Hematopoietic multipotent progenitor cell treated with erythropoietin and hydrocortisone succinate and interleukin-3 and kit ligand, for 6 days (in vitro differentiated cells): ENCODE measurements around the gene TADA2A.
"Not testable (repeated sequence)": the region's sequence is repeated elsewhere in the genome, so short reads cannot be mapped to it uniquely, and the experiment has no call there.

Experiments used
- DNase-seq: peaks from one replicate; pipeline ENCODE4 v3.0.0-alpha.2; 2015

TADA2A gene

DNA sequence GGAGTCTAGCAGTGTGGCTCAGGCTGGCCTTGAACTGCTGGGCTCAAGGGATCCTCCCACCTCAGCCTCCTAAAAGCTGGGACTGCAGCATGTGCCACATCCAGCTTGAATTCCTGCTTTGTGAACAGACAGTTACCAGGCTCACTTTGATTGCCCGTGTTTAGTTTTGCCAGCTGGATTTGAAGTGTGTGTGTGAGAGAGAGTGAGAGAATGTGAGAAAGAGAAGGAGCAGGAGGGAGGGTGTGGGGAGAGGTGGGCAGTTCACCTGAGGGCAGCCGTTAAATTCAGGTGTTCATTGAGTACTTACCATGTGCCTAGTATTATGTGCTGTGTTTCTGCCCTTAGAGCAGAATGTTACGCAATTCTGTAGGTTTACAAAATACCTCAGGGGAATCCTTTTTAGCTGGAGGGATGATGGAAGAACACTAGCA is 87.7 kb downstream of the TADA2A start:
- no peak for DNase-seq

DNA sequence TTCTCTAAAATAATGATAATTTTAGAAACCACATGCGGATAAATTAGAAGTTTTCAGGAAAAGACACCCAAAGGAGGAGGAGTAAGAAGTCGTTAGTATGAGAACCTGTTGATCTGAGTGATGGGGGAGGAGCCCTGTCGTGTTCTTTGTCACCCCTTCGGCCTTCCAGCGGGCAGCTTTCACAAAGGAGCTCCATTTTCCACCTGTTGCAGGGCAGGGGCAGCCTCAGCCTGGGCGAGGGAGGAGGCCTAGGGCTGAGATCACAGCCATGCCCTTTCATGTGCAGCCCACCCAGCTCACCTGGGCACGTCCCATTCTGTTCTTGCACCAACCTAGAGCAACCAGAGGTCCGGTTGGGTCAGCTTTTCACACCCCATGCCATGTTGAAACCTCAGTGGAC is 88.3 kb downstream of the TADA2A start:
- no peak for DNase-seq

DNA sequence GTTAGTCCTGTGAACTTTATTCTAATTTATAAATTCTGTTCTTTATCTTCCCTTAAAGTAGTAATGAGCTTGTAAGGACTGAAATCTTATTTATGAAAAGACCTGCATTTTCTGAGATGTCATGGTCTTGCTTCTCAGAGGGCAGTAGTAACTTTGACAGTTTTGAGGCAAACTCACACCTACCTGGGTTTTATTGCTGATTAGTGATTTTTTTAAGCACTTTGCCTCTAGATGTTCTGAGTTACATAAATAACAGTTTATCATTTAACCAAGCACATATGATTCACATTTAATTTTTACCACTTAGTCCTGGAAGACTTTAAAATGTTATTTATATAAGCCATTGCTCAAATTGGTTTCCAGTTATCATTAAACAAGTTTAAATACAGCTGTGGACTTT is 93.7 kb downstream of the TADA2A start:
- no peak for DNase-seq

DNA sequence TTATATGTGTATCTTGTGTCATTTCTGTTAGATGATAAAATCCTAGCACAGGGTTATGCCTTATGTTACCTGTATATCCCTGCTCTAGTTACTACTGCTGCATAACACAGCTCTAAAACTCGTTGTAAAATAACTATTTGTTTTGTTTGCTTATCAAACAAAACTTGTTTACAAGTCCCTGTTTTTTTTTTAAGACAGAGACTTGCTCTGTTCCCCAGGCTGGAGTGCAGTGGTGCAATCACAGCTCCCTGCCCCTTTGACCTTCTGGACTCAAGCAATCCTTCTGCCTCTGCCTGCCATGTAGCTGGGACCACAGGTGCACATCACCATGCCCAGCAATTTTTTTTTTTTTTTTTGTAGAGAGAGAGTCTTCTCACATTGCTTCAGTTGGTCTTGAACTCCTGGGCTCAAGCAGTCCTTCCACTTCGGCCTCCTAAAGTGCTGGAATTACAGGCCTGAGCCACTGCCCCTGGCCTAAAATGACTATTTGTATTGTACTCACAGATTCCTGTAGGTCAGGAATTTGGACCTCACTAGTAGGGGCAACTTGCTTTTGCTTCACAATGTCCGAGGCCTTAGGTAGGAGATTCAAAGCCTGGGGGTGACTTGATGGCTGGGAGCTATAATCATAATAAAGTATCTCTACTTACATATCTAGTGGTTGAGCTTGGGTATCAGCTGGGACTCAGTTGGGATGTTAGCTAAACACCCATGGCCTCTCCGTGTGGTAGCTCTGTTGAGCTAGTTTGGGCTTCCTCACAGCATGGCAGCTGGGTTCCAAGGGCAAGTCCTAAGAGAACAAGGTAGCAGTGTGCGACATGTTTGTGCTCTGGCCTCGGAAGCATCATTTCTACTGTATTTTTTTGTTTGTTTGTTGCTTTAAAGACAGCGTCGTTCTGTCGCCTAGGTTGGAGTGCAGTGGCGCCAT is 95.6 kb downstream of the TADA2A start:
- DNase-seq = no peak

DNA sequence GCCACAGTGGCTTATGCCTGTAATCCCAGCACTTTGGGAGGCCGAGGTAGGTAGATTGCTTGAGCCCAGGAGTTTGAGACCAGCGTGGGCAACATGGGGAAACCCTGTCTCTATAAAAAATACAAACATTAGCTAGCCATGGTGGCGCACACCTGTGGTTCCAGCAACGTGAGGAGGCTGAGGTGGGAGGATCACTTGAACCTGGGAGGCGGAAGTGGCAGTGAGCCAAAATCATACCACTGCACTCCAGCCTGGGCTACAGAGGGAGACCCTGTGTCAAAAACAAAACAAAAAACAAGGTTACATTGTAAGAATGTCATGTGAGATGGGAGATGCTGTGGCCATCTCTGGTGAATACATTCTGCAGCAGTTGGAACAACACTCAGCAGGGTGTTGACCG is 96.5 kb downstream of the TADA2A start:
- no peak for DNase-seq

DNA sequence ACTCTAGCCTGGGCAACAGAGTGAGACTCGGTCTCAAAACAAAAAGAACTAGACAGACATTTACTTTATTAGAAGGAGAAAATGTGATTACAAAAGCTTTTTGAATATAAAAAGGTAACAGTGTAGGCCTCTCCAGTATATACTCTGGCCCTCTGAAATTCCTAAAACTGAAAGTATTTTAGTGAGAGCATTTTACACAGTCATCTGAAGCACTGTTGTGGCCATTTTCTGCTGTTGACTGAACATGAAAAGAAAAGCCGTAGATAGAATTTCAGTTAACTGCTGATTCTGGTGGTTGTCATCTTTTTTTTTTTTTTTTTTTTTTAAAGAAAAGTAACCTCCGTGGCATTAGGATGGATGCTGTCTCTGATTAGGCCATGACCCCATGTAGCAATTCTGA is 98.6 kb downstream of the TADA2A start:
- no peak for DNase-seq

DNA sequence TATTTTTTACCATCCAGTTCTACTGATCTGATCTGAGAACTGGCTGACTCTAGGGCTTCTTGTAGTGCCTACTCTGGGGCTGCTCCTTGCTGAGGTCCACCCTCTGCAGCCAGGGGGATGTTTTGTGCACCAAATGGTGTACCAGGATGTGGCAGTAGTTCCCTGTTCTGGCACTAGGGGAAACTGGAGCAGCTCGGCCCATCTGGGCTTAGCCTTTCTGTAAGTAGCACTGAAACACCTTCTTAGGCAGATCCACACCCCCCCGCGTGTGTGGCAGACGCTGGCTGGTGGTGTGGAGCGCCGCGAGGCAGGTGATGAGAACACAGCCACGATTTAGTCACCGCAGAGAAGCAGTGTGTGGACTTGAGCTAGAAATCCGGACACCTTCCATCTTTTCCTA is 100.0 kb downstream of the TADA2A start:
- peak; percentile 71 for DNase-seq

DNA sequence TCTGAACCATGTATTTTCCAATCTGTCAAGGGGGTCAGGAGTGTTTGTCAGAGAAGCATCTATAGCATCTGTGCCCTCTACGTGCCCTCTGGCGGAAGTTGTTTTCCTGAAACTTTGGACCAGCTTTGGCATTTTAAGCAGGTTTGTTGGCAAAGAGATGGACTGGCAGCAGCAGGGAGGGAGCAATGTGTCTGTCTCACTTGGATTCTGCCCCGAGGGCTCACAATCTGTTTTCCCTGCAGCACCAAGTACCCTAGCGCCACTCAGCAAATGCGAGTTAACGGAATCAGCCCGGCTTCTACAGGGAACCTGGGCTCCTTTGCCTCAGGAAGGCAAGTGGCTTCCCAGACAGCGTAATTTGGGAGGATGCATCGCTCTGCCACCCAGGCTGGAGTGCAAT is 100.4 kb downstream of the TADA2A start:
- no peak for DNase-seq

DNA sequence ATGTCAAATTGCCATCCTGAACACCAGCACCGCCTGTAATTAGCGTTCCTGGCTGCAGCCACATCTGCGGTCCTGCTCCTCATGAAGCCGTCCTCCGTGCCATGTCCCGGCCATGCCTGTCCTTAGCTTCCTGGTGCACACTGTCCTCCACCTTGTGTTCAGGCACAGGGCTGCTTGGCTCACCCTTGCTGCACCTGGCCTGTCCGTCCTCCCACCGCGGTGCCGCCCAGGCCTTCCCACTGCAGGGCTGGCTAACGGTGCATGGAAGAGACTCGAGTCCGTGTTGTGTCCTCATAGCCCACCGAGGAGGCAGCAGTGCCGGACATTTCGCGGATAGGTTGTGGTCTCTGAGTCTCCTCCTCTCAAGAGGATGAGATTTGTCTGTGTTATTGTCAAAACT is 103.4 kb downstream of the TADA2A start:
- DNase-seq = no peak

DNA sequence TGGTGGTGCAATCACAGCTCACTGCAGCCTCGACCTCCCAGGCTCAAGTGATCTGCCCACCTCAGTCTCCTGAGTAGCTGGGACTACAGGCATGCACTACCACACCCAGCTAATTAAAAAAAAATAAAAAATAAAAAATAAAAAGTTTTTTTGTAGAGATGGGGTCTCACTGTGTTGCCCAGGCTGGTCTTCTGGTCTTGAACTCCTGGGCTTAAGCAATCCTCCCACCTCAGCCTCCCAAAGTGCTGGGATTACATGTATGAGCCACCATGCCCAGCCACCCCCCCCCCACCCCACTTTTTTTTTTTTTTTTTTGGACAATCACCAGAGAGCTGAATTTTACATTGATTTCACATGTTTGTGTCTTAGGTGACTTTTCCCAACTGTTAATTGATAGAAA is 105.0 kb downstream of the TADA2A start:
- not testable (repeated sequence) for DNase-seq

DNA sequence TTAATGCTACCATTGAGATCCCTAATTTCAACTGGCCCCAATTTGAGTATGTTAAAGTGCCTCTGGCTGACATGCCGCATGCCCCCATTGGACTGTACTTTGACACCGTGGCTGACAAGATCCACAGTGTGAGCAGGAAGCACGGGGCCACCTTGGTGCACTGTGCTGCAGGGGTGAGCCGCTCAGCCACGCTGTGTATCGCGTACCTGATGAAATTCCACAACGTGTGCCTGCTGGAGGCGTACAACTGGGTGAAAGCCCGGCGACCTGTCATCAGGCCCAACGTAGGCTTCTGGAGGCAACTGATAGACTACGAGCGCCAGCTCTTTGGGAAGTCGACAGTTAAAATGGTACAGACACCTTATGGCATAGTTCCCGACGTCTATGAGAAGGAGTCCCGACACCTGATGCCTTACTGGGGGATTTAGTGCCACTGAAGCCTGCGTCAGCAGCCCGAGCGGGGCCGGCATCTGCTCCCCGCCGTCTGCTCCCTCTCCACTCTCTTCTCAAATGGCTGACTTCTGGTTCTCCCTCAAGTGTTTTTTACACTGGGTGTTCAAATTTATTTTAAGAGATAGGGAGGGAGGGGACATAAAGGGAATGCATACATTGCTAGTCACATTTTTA is 105.9 kb downstream of the TADA2A start:
- DNase-seq = no peak

DNA sequence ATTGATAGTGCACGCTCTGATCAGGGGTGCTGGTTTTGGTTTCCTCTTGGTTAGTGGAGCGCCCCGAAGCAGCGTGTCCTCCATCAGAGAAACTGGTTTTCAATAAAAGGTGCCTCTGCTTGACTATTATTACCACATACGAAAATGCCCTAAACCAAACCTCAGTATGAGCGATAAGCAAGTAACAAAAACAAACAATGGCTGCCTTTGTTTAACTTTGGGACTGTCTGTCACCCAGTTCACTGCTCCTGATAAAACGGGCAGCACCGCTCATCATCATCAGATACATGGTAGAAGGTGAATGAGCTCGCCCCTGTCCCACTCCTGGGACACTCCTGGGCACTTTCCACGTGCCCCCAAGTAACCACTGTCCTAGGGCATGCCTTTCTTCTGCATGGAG is 107.0 kb downstream of the TADA2A start:
- no peak for DNase-seq

DNA sequence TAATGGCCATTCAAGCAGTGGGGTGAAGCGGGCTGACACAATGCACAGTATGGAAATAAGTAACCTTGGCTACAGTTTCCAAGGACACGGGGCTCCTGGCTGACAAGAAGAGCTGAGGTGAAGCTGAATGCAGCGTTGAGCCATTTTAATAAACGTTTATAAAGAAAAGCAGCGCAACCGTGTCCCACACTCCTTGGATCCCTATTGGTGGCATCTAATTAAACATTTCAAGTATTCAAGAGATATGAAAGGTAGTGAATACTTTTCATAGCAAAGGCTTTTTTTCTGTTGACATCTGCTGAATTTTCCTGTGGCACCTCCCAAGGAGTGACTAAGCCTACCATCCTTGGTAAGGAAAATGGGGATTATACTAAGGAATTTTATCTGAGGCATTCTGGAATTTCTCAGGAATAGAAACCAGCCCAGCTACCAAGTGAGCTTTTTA is 109.5 kb downstream of the TADA2A start:
- DNase-seq = no peak

DNA sequence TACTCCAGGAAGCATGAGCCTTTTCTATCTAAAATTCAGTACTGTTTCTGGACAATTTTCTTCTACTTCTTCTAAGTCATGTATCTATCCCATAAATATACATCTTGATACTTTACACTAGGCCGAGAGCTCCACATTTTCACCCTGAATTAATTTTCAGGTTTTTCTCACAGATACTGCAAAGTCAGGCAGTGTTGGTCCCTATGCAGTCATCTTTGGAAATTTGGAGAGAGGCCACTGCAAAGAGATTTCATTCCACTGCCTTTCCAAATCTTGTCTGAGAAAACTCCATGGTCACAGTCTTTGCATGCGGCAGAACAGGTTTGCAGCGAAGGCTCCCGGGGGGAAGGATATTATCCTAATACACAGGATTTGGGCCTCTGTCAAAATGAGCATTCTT is 111.2 kb downstream of the TADA2A start:
- DNase-seq = no peak

DNA sequence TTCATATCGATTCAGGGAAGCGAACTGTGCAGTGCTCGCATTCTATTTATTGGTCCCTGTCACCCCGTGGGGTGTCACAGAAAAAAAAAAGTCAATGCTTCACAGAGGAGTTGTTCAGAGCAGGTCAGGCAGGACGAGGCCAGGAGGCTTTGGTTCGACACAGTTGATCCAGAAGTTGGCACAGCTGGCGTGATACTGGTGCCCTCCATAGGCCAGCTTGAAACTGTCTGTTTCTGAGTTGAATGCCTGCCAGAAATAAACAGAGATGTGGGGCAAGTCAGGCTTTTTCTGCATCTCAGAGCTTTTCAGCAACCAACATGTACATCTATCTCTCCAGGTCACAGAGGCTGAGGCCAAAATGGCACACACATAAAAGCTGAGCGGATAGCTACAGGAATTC is 112.1 kb downstream of the TADA2A start:
- peak; percentile 78 for DNase-seq

DNA sequence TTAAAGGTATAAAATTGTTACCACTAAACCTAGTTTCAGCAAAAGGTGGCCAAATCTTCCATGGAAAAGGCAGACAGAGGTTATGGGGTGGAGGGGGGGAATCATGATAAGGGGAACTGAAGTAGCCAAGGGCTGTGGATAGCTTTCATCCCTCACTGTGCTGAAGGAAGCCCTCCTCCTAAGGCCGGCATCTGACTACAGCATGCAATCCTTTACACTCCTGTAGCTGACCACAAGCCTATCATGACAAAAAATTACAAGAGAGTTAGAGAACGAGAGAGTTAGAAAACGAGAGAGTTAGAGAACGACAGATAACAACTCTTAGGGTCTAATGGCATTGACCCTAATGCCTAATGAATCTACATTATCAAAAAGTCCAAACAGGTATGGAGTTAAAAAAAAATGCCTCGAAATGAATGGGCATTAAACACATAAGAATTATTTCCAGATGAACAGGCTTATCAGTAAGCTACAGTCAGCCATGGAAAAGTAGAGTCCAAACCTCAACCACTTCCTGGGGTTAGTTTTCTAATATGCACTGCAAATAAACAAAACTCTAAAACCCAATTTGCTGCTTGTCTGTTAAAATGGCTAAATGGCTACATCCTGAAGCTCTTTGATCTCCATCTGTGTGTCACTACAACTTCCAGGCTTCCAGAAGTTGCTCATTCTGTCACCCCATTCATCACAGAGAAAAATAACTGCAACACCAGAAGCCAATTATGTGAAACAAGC is 112.7 kb downstream of the TADA2A start:
- peak; percentile 80 for DNase-seq

DNA sequence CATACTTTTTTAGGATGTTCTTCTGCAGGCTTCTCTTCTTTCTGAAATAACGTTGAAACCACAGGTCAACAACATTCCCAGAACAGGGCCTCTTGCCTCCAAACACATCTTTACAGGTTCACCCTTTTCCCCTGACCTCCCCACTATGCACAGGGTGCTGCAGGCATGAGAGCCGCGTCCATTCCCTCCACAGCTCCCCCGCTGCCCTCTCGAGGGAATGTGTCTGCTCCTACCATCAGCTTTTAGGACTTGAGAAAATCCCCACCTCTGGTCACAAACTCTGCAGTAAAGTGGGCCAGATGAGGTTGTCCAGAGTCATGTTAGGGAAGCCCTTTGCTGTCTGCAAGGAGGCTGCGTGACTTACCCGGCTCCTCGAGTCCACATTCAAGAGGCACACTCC is 113.5 kb downstream of the TADA2A start:
- peak; percentile 15 for DNase-seq

DNA sequence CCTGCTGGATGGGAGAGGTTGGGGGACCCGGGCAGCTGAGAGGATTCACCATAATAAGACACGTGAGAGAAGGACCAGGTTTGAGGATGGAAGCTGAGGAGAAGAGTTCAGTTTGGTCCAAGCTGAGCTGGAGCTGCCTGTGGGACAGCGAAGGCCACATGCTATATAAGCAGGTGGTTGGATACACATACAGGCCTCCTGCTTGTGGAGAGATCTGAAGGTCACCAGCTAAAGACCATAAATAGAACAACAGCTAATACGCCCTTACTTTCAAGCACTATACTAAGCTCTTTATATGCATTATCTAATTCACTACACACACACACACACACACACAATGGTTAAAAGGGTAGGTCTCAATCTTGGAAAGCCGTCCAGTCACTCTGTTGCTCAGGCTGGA is 115.1 kb downstream of the TADA2A start:
- no peak for DNase-seq

DNA sequence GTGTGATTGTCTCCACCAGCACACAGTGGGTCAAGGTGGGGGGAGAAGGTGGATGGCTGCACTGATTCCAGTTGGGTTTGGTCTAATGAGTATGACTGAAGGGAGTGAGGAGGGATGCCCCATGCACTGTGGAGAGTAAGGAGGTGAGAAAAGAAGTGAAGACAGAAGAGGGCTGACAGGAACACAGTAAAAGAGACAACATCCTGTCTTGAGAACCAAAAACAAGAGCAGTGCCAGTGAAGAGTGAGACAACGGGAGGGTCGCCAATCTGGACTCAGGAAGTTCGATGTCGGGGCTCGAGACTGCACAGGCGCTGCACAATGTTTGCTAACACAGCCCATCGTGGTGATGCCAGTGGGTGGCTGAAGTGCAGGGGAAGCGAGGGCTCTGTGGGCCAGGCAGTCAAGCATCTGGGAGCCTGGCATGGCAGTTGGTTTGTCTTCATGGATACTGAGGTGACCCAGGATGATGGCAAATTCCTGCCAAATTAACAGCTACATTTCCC is 117.1 kb downstream of the TADA2A start:
- DNase-seq = no peak

DNA sequence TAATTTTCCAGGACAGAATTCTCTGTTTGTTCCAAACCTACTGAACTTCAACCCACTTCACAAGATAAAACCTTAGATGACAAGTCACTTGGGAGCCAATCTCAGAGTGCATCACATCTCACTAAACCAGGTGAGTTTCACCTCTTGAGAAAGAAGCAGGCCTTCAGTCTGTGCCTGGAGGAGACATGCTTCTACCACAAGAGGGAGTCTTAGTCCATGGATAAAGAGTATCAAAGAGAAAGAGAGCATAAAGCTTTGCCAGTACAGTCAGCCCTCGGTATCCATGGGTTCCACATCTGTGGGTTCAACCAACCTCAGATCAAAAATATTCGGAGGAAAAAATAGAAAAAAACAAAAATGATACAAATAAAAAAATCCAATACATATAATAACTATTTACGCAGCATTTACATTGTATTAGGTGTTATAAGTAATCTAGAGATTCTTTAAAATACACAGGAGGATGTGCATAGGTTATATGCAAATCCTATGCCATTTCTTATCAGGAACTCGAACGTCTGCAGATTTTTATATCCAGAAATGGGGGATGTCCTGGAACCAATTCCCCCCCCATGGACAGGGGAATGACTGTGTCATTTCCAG is 120.7 kb downstream of the TADA2A start:
- DNase-seq = peak; percentile 80
